Hematopoietic multipotent progenitor cell treated with erythropoietin and hydrocortisone succinate and interleukin-3 and kit ligand, for 17 days (in vitro differentiated cells): ENCODE data around the gene LMBR1L.
"Not testable (repeated sequence)": the region's sequence is repeated elsewhere in the genome, so short reads cannot be mapped to it uniquely, and the experiment has no call there.

ENCODE experiments used
- DNase-seq: peaks from one replicate; pipeline ENCODE4 v3.0.0-alpha.2; 2015; ENCODE audit warnings: low spot score

Gene LMBR1L, protein sequence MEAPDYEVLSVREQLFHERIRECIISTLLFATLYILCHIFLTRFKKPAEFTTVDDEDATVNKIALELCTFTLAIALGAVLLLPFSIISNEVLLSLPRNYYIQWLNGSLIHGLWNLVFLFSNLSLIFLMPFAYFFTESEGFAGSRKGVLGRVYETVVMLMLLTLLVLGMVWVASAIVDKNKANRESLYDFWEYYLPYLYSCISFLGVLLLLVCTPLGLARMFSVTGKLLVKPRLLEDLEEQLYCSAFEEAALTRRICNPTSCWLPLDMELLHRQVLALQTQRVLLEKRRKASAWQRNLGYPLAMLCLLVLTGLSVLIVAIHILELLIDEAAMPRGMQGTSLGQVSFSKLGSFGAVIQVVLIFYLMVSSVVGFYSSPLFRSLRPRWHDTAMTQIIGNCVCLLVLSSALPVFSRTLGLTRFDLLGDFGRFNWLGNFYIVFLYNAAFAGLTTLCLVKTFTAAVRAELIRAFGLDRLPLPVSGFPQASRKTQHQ

DNA sequence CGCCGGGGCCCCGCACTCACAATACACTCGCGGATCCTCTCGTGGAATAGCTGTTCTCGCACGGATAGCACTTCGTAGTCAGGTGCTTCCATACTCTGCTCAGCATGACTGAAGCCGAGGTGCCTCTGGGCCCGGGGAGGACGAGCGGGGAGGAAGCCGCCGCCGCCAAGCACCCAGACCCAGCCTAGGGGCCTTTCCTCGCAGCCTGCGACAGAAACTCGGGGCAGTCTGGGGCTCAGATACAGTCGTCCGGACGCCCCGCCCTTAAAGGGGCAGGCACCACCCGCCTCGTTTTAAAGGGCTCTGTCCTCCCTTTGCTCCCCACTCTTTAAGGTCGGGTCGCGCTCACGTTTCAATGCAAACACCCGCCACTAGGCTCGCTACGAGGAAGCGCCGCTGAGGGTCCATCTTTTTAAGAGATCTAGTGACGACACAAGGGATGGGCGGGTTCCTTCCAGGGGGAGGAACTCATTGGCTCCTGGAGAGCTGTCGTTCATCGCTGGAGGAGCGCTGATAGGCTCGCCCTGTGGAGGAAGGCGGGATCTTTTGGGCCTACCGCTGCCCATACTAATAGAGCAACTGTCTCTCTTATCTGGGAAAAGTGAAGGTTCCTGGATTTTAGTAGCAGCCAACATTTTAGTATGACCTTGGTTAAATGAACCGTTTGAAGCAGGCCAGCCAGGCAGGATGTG lies at the start of gene LMBR1L:
LMBR1L (minus strand) TSS at position 384 of the 692 bp plus-strand sequence; CDS start at position 92, 292 bp downstream.
- DNase-seq = peak; percentile 98

DNA sequence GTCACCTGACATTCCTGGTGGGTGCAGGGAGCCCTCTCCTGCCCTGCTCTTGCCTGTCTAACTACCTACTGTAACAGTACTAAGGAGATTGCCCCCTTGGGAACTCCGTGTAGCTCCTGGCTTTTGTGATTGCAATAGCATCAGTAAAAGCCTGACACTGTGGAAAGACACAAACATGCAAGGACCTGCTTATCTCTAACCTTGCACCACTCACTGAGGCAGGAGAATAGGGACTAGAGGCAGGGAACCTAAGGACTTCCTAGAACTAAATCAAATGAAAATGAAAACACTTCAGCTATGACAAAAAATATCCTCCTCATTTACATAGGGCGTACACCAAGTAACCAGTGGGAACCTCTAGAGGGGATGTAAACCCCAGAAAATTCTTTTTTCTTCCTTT lies 49.8 kb upstream of the LMBR1L start:
- DNase-seq = no peak

DNA sequence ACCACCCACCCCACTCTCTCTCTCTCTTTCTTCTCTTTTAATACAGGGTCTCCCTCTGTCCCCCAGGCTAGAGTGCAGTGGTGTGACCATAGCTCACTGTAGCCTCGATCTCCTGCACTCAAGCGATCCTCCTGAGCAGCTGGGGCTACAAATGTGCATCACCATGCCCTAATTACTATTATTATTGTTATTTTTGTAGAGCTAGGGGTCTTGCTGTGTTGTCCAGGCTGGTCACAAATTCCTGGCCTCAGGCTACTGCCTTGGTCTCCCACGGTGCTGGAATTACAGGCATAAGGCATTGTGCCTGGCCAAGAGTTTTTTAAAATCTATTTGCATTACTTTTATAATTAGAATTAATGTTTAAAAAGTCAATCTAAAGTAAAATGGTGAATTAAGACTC lies 43.6 kb upstream of the LMBR1L start:
- no peak for DNase-seq

DNA sequence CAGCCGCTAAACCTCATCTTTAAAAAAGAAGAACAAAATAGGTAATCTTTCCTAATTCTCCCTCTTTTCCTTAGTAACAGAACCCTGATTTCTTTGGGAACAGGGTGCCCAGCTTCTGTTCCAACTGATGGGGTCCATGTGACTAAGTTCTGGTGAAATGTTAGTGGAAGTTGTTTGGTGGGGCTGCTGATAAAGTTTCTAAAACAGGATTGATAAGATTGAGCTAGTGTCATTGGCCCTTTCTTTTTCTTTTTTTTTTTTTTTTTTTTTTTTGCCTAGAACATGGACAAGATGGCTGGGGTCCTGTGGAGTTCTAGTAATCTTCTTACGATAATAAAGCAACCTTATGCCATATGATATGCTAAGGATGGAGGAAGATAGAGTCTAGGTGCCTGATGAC lies 36.7 kb upstream of the LMBR1L start:
- DNase-seq = no peak

DNA sequence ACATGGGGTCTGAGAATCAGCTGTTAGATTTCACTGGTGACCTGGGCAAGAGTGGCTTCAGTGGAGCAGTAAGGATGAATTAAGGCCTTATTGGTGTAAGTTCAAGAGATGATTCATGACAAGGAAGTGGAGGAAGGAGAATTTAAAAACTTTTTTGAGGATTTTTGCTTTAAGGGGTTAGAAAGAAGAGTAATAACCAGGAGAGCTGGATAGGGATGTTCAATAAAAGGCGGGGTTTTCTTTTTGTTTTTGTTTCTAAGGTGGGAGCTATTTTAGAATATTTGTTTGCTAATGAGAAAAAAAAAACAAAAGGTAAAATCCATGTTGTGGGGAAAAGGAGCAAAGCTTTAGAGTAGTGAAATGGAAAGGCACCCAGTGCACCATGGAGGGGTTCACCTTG lies 35.8 kb upstream of the LMBR1L start:
- no peak for DNase-seq

DNA sequence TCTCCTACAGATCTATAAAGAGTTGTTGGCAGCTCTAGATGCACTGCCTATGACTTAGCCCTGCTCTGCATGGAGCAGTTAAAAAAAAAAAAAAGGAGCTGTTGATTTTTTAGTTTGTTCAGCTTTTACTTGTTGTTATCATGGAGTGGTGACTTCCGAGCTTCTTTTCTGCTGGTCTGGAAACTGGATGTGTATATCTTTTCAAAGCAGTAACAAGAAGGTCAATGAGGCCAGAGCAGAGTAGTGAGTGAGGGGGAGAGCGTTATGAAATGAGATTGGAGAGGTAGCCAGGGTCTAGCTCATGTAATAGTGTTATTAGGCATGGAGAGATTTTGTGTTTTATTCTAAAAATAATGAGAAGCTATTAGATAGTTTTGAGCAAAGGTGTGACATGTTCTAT lies 33.7 kb upstream of the LMBR1L start:
- no peak for DNase-seq

DNA sequence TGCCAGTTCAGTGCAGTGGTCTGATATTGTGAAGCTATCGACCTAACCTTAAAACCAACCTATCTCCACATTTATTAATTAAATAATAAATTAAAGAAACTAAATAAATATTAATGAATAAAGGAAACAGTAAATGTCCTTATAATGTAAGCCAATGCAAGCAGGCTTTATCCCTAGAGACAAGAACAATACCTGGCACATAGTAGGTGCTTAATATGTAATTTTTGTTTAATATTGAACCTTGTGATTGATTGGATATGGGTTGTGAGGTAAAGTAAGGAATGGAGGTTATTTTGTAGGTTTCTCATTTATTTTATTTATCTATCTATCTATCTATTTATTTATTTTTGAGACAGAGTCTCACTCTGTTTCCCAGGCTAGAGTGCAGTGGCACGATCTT lies 28.4 kb upstream of the LMBR1L start:
- no peak for DNase-seq

DNA sequence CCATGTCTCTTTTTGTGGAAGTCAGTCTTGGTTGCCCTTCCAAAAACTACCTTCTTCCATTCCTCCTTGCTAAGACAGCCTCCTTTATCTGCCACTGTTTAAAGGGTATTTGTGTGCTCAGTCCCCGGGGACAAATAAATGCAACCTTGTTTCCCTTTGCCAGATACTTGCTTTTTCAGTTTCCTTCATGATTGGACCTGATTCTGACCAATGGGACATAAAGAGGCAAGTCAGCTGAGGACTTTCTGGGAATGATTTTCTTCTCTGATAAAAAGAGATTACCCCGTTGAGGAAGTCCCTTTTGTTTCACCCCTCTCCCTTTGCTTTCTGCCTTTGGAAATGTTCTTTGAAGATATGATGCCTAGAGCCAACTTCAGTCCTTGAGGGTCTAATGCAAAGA lies 27.9 kb upstream of the LMBR1L start:
- no peak for DNase-seq

DNA sequence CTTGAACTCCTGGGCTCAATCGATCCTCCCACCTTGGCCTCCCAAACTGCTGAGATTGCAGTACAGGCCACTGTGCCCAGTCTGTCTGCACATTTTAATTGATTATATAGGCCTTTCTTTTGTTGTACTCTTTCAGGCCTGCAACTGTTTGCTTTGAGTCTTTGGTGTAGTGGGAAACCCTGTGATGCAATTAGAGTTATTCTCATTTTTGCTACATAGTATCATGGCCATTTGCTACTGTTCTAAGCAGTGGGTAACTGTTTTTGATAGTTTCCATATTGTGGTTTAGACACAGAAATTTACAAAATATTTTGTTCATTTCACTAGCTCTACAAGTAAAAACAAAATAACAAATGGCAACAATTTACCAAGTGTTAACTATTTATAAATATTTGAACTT lies 26.8 kb upstream of the LMBR1L start:
- no peak for DNase-seq

DNA sequence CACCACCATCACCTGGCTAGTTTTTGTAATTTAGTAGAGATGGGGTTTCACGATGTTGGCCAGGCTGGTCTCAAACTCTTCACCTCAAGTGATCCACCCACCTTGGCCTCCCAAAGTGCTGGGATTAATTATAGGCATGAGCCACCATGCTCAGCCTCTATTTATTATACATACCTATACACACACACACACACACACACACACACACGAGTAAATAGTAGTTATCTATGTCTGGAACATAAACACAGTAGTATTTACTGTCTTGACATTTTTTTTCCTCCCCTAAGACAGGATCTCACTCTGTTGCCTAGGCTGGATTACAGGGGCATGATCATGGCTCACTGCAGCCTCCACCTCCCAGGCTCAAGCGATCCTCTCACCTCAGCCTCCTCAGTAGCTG lies 26.4 kb upstream of the LMBR1L start:
- DNase-seq = not testable (repeated sequence)

DNA sequence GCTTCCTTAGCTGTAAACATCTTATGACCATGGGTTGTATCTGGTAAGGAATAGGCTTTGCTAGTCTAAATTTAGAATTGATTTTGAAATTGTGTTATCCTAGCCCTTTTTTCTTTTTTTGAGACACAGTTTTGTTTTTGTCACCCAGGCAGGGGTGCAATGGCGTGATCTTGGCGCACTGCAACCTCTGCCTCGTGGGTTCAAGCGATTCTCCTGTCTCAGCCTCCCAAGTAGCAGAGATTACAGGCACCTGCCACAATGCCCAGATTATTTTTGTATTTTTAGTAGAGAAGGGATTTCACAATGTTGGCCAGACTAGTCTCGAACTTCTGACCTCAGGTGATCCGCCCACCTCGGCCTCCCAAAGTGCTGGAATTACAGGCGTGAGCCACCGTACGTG lies 22.9 kb upstream of the LMBR1L start:
- DNase-seq = no peak

DNA sequence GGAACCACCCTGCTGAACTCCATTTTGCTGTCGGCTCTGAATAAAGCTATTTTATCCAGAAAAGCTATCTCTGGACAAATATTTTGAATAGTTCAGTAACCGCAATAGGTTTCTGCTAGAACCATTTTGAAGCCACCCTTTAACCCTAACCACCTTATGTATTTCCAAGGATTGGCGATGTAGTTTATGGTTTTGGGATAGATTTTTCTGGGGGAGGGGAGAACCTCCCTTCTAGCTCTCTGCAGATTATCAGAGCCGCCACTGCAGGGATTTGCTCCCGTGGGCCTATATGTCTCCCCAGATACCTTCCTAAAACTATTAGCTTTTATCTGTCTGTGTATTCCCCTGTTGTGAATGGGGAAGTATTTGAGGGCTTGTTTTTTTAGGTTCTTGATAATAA lies 22.4 kb upstream of the LMBR1L start:
- no peak for DNase-seq

DNA sequence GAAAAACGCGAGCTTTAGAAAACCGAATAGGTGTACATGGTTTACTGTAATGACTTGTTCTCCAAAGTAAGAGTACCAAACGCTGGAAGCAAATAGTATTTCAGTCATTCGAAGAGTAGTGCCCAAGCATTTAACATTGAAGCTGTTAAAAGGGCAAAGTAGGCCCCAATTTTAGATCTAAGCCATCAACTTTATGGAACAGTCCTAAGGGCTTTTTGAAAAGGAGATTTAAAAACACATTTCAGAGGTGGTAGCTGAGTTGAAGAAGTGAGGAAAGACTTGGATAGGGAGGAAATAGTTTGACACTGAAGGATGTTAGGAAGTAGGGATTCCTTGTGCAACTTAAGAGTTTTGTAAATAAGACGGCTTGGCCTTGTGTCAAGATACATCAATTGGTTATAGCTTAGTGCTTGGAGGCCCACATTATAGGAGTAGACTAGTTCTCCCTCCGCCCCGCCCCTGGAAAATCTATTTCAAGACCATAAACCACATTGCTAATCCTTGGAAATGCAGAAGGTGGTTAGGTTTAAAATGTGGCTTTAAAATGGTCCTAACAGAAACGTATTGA lies 21.3 kb upstream of the LMBR1L start:
- DNase-seq = peak; percentile 32

DNA sequence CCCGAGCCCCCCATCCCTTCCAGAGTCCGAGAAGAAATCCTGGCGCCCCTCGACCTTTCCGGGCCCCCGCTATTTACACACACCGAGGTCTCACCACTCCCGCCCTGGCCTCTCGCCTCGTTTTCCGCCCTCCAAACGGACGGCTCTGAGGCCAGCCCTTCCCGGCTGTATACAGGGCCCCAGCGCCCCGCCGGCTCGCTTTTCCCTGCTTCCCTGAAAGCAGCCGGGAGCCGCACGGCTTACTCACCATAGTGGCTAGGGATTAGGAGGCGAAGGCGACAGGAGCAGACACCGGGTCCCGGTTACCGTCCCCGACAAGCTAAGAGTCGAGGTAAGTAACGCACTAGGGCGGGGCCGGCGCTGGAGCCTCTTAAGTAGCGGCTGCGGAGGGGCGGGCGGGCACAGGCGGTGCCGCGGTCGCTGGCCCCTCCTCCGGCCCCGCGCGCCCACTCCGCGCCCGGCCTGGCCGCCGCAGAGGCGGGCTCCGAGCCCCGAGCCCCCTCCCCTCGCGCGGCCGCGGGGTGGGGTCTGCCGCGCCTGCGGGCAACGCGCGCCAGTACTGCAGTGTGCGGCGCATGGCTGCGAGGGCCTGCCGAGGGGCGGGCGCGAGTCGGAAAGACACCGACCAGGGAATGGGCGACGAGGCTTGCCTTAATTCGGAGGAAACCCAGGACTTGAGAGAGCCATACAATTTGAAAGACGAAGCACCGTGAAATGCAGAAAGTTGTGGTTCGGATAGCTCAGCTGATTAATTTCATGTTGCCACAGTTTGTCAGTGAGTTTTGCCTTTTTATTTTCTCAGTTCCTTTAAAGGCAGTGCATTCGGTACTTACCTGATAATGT lies 20.6 kb upstream of the LMBR1L start, which contains the start of gene TUBA1B:
TUBA1B (minus strand) TSS at position 345 of the 843 bp plus-strand sequence; CDS start at position 250, 95 bp downstream.
- DNase-seq = peak; percentile 79

DNA sequence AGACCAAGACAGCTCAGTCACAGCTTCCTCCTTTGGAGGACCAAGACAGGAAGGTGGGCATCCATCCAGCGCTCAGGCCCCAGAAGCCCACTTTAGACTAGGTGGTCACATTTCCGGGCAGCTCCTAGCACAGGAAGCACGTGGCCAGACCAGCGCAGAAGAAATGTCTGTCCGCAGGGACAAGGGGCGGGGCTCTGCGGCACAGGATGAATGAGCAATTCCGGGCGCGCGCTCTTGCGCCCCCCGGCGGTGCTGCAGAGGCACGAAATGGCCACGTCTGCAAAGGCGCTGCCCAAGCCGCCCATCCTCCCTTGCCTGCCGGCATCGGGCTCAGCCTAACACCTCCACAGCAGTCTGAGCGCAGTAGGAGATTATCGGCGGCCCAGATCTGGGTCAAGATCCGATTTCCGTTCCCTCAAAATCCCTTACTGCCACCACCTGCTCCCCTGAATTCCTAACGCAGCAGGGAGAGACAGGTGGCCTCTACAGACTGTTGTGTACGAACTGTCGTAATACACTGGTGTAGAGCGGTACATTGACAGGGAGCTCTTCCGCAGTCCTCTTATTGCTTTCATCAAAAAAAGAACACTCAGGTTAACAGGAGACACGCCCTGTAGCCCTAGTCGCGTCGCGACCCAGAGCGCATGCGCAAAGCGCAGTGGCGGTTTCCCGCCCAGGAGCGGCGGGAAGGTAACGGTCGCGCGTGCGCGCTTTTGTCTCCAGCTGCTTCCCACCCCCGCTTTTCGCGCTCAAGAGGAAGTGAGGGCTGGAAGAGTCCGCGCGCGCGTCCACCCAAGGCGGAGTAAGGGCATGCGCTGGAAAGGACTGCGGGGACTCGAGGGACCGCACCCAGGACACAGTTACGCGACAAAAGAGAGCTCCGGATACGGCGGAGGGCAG lies 19.8 kb upstream of the LMBR1L start:
- DNase-seq = peak; percentile 91

DNA sequence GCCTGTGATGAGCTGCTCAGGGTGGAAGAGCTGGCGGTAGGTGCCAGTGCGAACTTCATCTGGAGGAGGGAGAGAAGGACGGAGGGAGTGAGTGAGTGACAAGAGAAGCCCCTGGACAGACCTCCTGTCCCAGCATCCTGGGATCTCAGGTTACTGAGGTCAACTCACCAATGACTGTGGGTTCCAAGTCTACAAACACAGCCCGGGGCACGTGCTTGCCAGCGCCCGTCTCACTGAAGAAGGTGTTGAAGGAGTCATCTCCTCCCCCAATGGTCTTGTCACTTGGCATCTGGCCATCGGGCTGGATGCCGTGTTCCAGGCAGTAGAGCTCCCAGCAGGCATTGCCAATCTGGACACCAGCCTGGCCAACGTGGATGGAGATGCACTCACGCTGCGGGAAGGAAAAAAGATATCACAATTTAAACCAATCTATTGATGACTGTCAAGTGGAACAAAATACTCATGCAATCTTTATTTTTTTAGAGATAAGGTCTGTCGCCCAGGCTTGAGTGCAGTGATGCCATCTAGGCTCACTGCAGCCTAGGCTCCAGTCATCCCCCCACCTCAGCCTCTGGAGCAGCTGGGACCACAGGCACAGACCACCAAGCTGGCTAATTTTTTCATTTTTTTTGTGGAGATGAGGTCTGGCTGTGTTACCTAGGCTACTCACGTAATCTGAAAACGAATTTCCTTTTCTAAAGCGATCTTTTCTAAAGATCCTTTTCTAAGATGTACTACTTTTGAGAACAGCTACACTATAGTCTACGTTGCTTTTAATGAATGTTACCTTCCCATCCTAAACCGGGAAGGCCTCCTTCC lies 18.9 kb upstream of the LMBR1L start:
- no peak for DNase-seq

DNA sequence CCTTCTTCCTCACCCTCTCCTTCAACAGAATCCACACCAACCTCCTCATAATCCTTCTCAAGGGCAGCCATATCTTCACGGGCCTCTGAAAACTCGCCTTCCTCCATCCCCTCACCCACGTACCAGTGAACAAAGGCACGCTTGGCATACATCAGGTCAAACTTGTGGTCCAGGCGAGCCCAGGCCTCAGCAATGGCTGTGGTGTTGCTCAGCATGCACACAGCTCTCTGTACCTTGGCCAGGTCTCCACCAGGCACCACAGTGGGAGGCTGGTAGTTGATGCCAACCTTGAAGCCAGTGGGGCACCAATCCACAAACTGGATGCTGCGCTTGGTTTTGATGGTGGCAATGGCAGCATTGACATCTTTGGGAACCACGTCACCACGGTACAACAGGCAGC lies 17.3 kb upstream of the LMBR1L start:
- DNase-seq = not testable (repeated sequence)

DNA sequence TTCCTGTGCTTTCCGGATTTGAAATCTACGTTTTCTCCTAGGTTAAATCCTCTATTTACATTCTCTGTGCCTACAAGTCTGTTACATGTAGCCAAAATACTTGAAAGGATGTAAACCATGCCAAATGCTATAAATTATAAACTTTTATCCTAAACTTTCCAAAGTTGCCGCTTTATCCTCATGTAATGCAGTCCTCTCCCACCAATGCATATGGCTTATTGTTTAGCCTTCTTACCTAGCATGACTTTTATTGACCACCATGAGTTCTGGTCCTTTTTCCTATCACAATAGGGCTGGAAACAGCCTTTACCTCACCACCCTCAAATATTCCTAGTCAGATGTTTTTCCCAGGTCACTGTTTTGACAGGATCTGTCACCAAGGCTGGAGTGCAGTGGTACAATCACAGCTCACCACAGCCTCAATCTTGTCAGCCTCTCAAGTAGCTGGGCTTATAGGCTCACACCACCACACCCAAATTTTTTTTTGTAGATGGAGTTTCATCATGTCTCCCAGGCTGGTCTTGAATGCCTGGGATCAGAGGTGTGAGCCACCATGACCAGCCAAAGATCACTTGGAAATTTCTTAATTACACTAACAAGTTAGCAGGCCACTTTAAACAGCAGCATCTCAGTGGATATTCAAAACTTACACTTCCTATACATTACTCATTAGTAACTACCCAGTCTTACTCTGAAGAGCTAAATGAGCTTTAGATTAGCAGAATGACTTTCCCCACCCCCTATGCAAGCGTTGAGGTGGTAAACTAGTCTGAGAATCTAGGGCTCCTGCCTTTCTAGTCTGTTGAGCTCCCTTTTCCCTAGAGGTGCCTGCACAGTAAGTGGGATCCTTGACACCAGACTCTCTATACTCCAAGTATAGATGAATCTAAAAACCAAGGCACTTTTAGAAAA lies 16.5 kb upstream of the LMBR1L start:
- DNase-seq = no peak
